K562 (cell line): ENCODE results near the gene GALNT12. TPM values are rescaled to one million over a fixed set of nuclear protein-coding genes. Genes with fewer than 3 reads are reported as not detected.

Experiments used
- EP300 ChIP-seq: IDR thresholded peaks from 2 replicates; pipeline ENCODE4 v1.6.1; 2012; ENCODE audit warnings: low read length, improper control_type of control experiment
- GATAD2A ChIP-seq: fragments of 450-650 bp; IDR thresholded peaks from 2 replicates; pipeline ENCODE4 v1.6.1; 2017
- NR2C2 ChIP-seq, 2 experiments: fragments of 200-800 bp in 1 of 2; sonication (Bioruptor generic) in 1 of 2; sonication (generic) in 1 of 2; formaldehyde crosslinking in 1 of 2; IDR thresholded peaks; 2 replicates each; pipeline versions ENCODE4 v1.6.1 to v1.8.0; 2016 to 2022; ENCODE audit warnings: mild to moderate bottlenecking in 1 of 2, missing compliant biosample characterization in 1 of 2, missing genetic modification characterization in 1 of 2, missing genetic modification reagents in 1 of 2
- SFPQ ChIP-seq: fragments of 200-400 bp; formaldehyde crosslinking; IDR thresholded peaks from 2 replicates; pipeline ENCODE4 v1.6.1; 2017; ENCODE audit warnings: mild to moderate bottlenecking, low read depth, low read length, moderate library complexity
- SIN3A ChIP-seq, 2 experiments: fragments of 150-350 bp in 1 of 2; IDR thresholded peaks; 2 replicates each; pipeline ENCODE4 v1.6.1; 2011 to 2016; ENCODE audit warnings: borderline replicate concordance in 2 of 2, low read depth in 2 of 2, low read length in 2 of 2, mild to moderate bottlenecking in 2 of 2, moderate library complexity in 2 of 2; ENCODE audit not compliant: control insufficient read depth in 1 of 2
- ZFP36 ChIP-seq: fragments of 150-350 bp; IDR thresholded peaks from 2 replicates; pipeline ENCODE4 v1.6.1; 2018; ENCODE audit warnings: low read length, low read depth; ENCODE audit not compliant: partially characterized antibody
- polyA plus RNA-seq, 8 experiments: library from polyadenylated mRNA; depleted of rRNA in 4 of 8; stranded (reverse) in 5 of 8; unstranded in 3 of 8; fragments of >200 nt; fragmentation: Nextera tagmentation in 2 of 8; fragmentation: Illumina TruSeq in 1 of 8; extraction: Ambion mirVana in 2 of 8; extraction: Trizol in 1 of 8; gene quantifications; 2 replicates each; pipeline versions ENCODE4 v1.2.1 to v1.2.3, GENCODE V29; 2011 to 2014; ENCODE audit warnings: inconsistent platforms in 1 of 8, missing spikeins in 1 of 8
- total RNA-seq, 7 experiments: library from RNA; depleted of rRNA in 6 of 7; stranded (reverse); fragments of >200 nt in 6 of 7; fragmentation: Illumina TruSeq in 2 of 7; extraction: Trizol in 2 of 7; gene quantifications; 2 replicates each; pipeline versions ENCODE4 v1.2.1 to v1.2.3, GENCODE V29; 2011 to 2021; ENCODE audit warnings: low replicate concordance in 1 of 7
- TF ChIP-seq, protein P1 (sequence below): sonication (generic); formaldehyde crosslinking; IDR thresholded peaks from 2 replicates; pipeline ENCODE4 v1.8.0; 2023; ENCODE audit warnings: missing genetic modification reagents, mild to moderate bottlenecking, borderline replicate concordance
- TF ChIP-seq, protein P2 (sequence below): fragments of 450-650 bp; IDR thresholded peaks from 2 replicates; pipeline ENCODE4 v1.6.1; 2016; ENCODE audit warnings: missing biosample characterization, missing genetic modification characterization
- TF ChIP-seq, protein P3 (sequence below): fragments of 450-650 bp; IDR thresholded peaks from 2 replicates; pipeline ENCODE4 v1.6.1; 2016; ENCODE audit warnings: low read depth

The GALNT12 gene
- total and polyA plus RNA-seq, 9 of the 15 experiments (the other 6 are each of a cell fraction or from before 2014, with no cell fraction given) = 29.7 to 82.9 (median 44.2) TPM

DNA sequence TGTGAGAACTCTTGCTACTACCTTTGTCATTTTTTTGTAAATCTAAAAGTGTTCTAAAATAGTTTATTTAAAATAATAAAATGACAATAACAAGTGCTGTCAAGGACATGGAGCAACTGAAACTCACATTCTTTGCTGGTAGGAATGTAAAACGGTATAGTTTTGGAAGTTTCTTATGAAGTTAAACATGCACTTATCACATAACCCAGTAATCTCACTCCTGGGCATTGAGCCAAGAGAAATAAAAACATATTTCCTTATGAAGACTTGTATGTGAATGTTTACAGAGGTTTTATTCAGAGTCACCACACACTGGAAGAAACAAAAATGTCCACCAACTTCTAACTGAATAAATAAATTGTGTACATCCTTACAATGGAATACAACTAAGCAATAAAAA, 90.3 kb downstream of the GALNT12 start (continued):
- TF ChIP-seq, protein P1, sequence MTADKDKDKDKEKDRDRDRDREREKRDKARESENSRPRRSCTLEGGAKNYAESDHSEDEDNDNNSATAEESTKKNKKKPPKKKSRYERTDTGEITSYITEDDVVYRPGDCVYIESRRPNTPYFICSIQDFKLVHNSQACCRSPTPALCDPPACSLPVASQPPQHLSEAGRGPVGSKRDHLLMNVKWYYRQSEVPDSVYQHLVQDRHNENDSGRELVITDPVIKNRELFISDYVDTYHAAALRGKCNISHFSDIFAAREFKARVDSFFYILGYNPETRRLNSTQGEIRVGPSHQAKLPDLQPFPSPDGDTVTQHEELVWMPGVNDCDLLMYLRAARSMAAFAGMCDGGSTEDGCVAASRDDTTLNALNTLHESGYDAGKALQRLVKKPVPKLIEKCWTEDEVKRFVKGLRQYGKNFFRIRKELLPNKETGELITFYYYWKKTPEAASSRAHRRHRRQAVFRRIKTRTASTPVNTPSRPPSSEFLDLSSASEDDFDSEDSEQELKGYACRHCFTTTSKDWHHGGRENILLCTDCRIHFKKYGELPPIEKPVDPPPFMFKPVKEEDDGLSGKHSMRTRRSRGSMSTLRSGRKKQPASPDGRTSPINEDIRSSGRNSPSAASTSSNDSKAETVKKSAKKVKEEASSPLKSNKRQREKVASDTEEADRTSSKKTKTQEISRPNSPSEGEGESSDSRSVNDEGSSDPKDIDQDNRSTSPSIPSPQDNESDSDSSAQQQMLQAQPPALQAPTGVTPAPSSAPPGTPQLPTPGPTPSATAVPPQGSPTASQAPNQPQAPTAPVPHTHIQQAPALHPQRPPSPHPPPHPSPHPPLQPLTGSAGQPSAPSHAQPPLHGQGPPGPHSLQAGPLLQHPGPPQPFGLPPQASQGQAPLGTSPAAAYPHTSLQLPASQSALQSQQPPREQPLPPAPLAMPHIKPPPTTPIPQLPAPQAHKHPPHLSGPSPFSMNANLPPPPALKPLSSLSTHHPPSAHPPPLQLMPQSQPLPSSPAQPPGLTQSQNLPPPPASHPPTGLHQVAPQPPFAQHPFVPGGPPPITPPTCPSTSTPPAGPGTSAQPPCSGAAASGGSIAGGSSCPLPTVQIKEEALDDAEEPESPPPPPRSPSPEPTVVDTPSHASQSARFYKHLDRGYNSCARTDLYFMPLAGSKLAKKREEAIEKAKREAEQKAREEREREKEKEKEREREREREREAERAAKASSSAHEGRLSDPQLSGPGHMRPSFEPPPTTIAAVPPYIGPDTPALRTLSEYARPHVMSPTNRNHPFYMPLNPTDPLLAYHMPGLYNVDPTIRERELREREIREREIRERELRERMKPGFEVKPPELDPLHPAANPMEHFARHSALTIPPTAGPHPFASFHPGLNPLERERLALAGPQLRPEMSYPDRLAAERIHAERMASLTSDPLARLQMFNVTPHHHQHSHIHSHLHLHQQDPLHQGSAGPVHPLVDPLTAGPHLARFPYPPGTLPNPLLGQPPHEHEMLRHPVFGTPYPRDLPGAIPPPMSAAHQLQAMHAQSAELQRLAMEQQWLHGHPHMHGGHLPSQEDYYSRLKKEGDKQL (CRISPR knock-in tag) = no peak
- TF ChIP-seq, protein P2, sequence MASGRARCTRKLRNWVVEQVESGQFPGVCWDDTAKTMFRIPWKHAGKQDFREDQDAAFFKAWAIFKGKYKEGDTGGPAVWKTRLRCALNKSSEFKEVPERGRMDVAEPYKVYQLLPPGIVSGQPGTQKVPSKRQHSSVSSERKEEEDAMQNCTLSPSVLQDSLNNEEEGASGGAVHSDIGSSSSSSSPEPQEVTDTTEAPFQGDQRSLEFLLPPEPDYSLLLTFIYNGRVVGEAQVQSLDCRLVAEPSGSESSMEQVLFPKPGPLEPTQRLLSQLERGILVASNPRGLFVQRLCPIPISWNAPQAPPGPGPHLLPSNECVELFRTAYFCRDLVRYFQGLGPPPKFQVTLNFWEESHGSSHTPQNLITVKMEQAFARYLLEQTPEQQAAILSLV (tag) = no peak
- TF ChIP-seq GATAD2A = no peak
- TF ChIP-seq ZFP36 = peak; percentile 51
- no peak for TF ChIP-seq SFPQ
- TF ChIP-seq NR2C2 (CRISPR knock-in tag; IDR thresholded peaks at IDR 0.05) = no peak
- TF ChIP-seq NR2C2 (tag; IDR thresholded peaks at IDR 0.05) = no peak
- TF ChIP-seq EP300 = no peak
- TF ChIP-seq, protein P3, sequence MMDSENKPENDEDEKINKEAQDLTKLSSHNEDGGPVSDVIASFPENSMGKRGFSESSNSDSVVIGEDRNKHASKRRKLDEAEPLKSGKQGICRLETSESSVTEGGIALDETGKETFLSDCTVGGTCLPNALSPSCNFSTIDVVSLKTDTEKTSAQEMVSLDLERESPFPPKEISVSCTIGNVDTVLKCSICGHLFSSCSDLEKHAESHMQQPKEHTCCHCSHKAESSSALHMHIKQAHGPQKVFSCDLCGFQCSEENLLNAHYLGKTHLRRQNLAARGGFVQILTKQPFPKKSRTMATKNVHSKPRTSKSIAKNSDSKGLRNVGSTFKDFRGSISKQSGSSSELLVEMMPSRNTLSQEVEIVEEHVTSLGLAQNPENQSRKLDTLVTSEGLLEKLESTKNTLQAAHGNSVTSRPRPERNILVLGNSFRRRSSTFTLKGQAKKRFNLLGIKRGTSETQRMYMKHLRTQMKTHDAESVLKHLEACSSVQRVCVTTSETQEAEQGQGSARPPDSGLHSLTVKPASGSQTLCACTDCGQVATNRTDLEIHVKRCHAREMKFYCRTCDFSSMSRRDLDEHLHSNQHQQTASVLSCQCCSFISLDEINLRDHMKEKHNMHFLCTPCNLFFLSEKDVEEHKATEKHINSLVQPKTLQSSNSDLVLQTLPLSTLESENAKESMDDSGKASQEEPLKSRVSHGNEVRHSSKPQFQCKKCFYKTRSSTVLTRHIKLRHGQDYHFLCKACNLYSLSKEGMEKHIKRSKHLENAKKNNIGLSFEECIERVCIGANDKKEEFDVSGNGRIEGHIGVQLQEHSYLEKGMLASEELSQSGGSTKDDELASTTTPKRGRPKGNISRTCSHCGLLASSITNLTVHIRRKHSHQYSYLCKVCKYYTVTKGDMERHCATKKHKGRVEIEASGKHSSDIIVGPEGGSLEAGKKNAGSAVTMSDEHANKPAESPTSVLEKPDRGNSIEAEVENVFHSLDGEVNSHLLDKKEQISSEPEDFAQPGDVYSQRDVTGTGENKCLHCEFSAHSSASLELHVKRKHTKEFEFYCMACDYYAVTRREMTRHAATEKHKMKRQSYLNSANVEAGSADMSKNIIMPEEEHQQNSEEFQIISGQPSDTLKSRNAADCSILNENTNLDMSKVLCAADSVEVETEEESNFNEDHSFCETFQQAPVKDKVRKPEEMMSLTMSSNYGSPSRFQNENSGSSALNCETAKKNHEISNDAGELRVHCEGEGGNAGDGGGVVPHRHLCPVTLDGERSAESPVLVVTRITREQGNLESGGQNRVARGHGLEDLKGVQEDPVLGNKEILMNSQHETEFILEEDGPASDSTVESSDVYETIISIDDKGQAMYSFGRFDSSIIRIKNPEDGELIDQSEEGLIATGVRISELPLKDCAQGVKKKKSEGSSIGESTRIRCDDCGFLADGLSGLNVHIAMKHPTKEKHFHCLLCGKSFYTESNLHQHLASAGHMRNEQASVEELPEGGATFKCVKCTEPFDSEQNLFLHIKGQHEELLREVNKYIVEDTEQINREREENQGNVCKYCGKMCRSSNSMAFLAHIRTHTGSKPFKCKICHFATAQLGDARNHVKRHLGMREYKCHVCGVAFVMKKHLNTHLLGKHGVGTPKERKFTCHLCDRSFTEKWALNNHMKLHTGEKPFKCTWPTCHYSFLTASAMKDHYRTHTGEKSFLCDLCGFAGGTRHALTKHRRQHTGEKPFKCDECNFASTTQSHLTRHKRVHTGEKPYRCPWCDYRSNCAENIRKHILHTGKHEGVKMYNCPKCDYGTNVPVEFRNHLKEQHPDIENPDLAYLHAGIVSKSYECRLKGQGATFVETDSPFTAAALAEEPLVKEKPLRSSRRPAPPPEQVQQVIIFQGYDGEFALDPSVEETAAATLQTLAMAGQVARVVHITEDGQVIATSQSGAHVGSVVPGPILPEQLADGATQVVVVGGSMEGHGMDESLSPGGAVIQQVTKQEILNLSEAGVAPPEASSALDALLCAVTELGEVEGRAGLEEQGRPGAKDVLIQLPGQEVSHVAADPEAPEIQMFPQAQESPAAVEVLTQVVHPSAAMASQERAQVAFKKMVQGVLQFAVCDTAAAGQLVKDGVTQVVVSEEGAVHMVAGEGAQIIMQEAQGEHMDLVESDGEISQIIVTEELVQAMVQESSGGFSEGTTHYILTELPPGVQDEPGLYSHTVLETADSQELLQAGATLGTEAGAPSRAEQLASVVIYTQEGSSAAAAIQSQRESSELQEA = no peak
- TF ChIP-seq SIN3A (IDR thresholded peaks at IDR 0.05; ENCODE audit: borderline replicate concordance in 2 of 2, control insufficient read depth in 1 of 2, low read depth in 2 of 2, low read length in 2 of 2) = no peak
